Ovary (tissue), 9 donors: ENCODE results near the gene PCBP1. TPM values are rescaled to one million over a fixed set of nuclear protein-coding genes. Genes with fewer than 3 reads are reported as not detected.
"Not testable (repeated sequence)": the region's sequence is repeated elsewhere in the genome, so short reads cannot be mapped to it uniquely, and the experiment has no call there.

Source experiments
- DNase-seq, 5 donors: peaks; one replicate each; pipeline ENCODE4 v3.0.0-alpha.2; 2019 to 2020
- H3K27ac ChIP-seq, 2 donors: fragments of 200-600 bp; one replicate each; pipeline versions ENCODE4 v1.5.1 to v1.8.0; 2019 to 2022
- H3K27me3 ChIP-seq: fragments of 200-600 bp; one replicate; pipeline ENCODE4 v1.8.0; 2022
- H3K36me3 ChIP-seq: fragments of 200-600 bp; sonication (generic); one replicate; pipeline ENCODE4 v1.5.1; 2019
- H3K4me1 ChIP-seq: one replicate; pipeline ENCODE4 v1.8.1; 2013; ENCODE audit warnings: mild to moderate bottlenecking, moderate library complexity; ENCODE audit not compliant: insufficient read depth
- H3K4me3 ChIP-seq: fragments of 200-600 bp; sonication (generic); one replicate; pipeline ENCODE4 v1.5.1; 2017
- H3K9me3 ChIP-seq, 2 donors: fragments of 200-600 bp in 1 of 2; sonication (generic) in 1 of 2; one replicate each; pipeline versions ENCODE4 v1.5.1 to v1.8.1; 2013 to 2019; ENCODE audit warnings: mild to moderate bottlenecking in 1 of 2, moderate library complexity in 1 of 2
- CTCF ChIP-seq, 3 donors: fragments of 450-650 bp in 2 of 3; fragments of 200-600 bp in 1 of 3; IDR thresholded peaks; one replicate each; pipeline versions ENCODE4 v1.5.1 to v1.8.0; 2016 to 2022; ENCODE audit warnings: antibody characterized with exemption in 3 of 3, mild to moderate bottlenecking in 1 of 3
- EP300 ChIP-seq: sonication (generic); formaldehyde crosslinking; IDR thresholded peaks from one replicate; pipeline ENCODE4 v1.6.1; 2017; ENCODE audit warnings: antibody characterized with exemption
- POLR2A ChIP-seq: fragments of 450-650 bp; IDR thresholded peaks from one replicate; pipeline ENCODE4 v1.6.1; 2017; ENCODE audit warnings: antibody characterized with exemption, mild to moderate bottlenecking, moderate library complexity
- WGBS, 3 donors: extraction: QIAGEN DNeasy Blood & Tissue Kit in 1 of 3; methylation state at CpG; one replicate each; pipeline versions ENCODE4 v1.1.5 to v1.1.7; 2013 to 2017; 5-methylcytosine and 5-hydroxymethylcytosine counted together
- intact Hi-C, 4 donors: fragments of 100-400 bp; cut with DNase I; formaldehyde crosslinking; loops; one replicate each; pipeline versions ENCODE4 v1.11.0 to v1.15.1; 2022 to 2023
- polyA plus RNA-seq, 2 donors: library from polyadenylated mRNA; stranded (reverse); fragments of 200-250 nt in 1 of 2; fragments of 350-450 nt in 1 of 2; fragmentation: Illumina TruSeq in 1 of 2; extraction: RNeasy Lipid Tissue Mini Kit (QIAGEN cat#74804) in 1 of 2; gene quantifications; one replicate each; pipeline ENCODE4 v1.2.3, GENCODE V29; 2013 to 2014
- total RNA-seq, 7 donors: library from RNA; depleted of rRNA in 2 of 7; stranded (reverse); fragments of >200 nt in 2 of 7; fragmentation: NEBNext Ultra II Directional in 3 of 7; extraction: Animal tissue kit (Norgen Biotek cat#: 25700) in 3 of 7; gene quantifications; one replicate each; pipeline versions ENCODE4 v1.1.0 to v1.2.4, GENCODE V29; 2016 to 2023
- donor health status: DM: no; HTN: no; CAD: no; lungs with moderate emphysema.
- donor health status: DM: no; HTN: no; CAD: no.
- donor health status: Bipolar disorder and iron deficiency.
- donor health status: DM: yes; HTN: yes; CAD: no.
- donor health status: DM: no; HTN: no; CAD: no.
- donor health status: DM: yes; HTN: yes; CAD: no.

PCBP1 gene
- total and polyA plus RNA-seq, 9 donors: 77.1 to 302 (median 267) TPM

GRCh38 chr2:70091816-70092215, 4.5 kb downstream of the PCBP1 start:
- no peak overlapping the region for H3K4me3 ChIP-seq
- TF ChIP-seq CTCF (IDR thresholded peaks at IDR 0.05) (no peak), POLR2A (no peak), EP300 (no peak)
- no peaks in the 10 kb centered on the region for H3K27me3 ChIP-seq
- no peaks in the 10 kb centered on the region for H3K9me3 ChIP-seq
- no peaks in the 10 kb centered on the region for H3K36me3 ChIP-seq
- no peak overlapping the region for H3K27ac ChIP-seq
- DNase-seq: no peak
- peaks cover 6% of the 10 kb centered on the region for H3K4me1 ChIP-seq
- WGBS, 3 donors: 92 to 94% (median 92%) methylated on average over 7 of the region's 7 CpGs
- intact Hi-C loops: no loop called here

- H3K4me3 ChIP-seq, H3K27me3 ChIP-seq, H3K4me1 ChIP-seq, H3K9me3 ChIP-seq, H3K36me3 ChIP-seq, H3K27ac ChIP-seq, intact Hi-C loops: not testable (repeated sequence)
- WGBS, 3 donors: 93 to 95% (median 94%) methylated on average over 12 of the region's 12 CpGs
- DNase-seq: peak in 1 of 5 donors; percentile 6
Observed at GRCh38 chr2:70092576-70093243, 5.4 kb downstream of the PCBP1 start.

- H3K4me1 ChIP-seq: peaks cover 2% of the 10 kb centered on the region
- WGBS, 3 donors: 87 to 91% (median 89%) methylated on average over 5 of the region's 5 CpGs
- H3K27ac ChIP-seq: peak overlapping the region in 1 of 2 donors; percentile 53
- H3K36me3 ChIP-seq: no peaks in the 10 kb centered on the region
- TF ChIP-seq EP300: no peak
- no peak for TF ChIP-seq CTCF (IDR thresholded peaks at IDR 0.05)
- TF ChIP-seq POLR2A: no peak
- no peak overlapping the region for H3K4me3 ChIP-seq
- H3K27me3 ChIP-seq: no peaks in the 10 kb centered on the region
- peak in 1 of 5 donors; percentile 14 for DNase-seq
- intact Hi-C loops: no loop called here
- no peaks in the 10 kb centered on the region for H3K9me3 ChIP-seq
Observed at GRCh38 chr2:70094171-70094977, 7.1 kb downstream of the PCBP1 start.

DNA sequence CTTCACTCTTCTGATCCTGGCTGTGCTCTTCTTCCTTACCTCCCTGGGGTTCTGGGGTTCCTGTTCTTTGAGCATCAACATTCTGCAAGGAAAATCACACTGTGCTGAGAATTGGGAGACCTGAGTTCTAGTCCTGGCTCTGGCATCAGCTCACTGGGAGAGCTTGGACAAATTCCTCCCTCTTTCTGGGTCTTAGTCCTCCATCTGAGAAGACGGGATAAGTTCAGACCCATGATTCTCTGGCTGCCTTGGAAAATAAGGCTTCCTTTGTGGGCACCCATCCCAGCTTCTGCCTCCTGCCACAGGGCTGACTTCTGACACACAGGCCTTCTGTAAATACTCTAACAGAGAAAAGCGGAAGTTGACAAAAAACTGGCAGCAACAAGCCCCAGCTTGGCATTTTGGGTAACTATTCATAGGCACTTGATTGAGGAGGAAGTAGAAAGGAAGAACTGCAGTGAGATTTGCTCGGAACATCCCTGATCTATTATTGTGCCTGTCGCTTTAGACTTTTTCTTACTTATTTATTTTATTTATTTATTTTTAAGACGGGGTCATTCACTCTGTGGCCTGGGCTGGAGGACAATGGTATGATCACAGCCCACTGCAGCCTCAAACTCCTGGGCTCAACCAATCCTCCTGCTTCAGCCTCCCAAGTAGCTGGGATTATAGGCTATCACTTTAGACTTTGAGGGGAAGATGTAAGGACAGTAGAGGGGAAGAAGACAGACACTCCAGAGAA, 7.9 kb downstream of the PCBP1 start:
- Histone ChIP-seq H3K27me3 (no peaks in the 10 kb centered on the region), H3K4me3 (no peak overlapping the region), H3K36me3 (no peaks in the 10 kb centered on the region), H3K4me1 (no peaks in the 10 kb centered on the region), H3K9me3 (no peaks in the 10 kb centered on the region), H3K27ac (peak overlapping the region; percentile 29 to 53)
- 51 to 56% (median 51%) methylated on average over 5 of the region's 5 CpGs for WGBS, 3 donors
- intact Hi-C loops: no loop called here
- no peak for TF ChIP-seq POLR2A
- TF ChIP-seq CTCF (IDR thresholded peaks at IDR 0.05): no peak
- no peak for TF ChIP-seq EP300
- DNase-seq: peak in 3 of 5 donors; percentile 28 to 52 (median 37)
